NB4 (cell line): ENCODE measurements around the gene PDIA5.

Experiments used
- CTCF ChIP-seq: IDR thresholded peaks from one replicate; pipeline ENCODE4 v1.5.1; 2012; ENCODE audit warnings: low read depth, low read length
- MAX ChIP-seq: IDR thresholded peaks from 2 replicates; pipeline ENCODE4 v1.6.1; 2011; ENCODE audit warnings: low read depth, low read length
- MYC ChIP-seq: IDR thresholded peaks from 2 replicates; pipeline ENCODE4 v1.6.1; 2011; ENCODE audit warnings: low read depth, low read length
- POLR2A ChIP-seq: IDR thresholded peaks from 2 replicates; pipeline ENCODE4 v1.6.1; 2011; ENCODE audit warnings: mild to moderate bottlenecking; ENCODE audit not compliant: insufficient read length; ENCODE audit errors: extremely low read depth

GRCh38 chr3:123024056-123024455 lies 42.8 kb upstream of the PDIA5 start:
- TF ChIP-seq CTCF (no peak), MAX (no peak), POLR2A (no peak), MYC (no peak)
